Gastrocnemius medialis (tissue), 4 donors: Measurements from ENCODE around the gene CHN2.

Source experiments
- POLR2A ChIP-seq, 2 donors: fragments of 450-650 bp; IDR thresholded peaks; one replicate each; pipeline ENCODE4 v1.6.1; 2017; ENCODE audit warnings: antibody characterized with exemption in 2 of 2, mild to moderate bottlenecking in 2 of 2, moderate library complexity in 2 of 2
- TF ChIP-seq, protein P1 (sequence below), 5 experiments: fragments of 450-650 bp in 3 of 5; fragments of 200-600 bp in 2 of 5; sonication (generic) in 2 of 5; IDR thresholded peaks in 4 of 5; conservative IDR thresholded peaks in 1 of 5; 1 replicate in 4 of 5; 2 replicates in 1 of 5; pipeline ENCODE4 v1.5.1; 2016 to 2019; ENCODE audit warnings: antibody characterized with exemption in 5 of 5, mild to moderate bottlenecking in 3 of 5, moderate library complexity in 3 of 5

DNA sequence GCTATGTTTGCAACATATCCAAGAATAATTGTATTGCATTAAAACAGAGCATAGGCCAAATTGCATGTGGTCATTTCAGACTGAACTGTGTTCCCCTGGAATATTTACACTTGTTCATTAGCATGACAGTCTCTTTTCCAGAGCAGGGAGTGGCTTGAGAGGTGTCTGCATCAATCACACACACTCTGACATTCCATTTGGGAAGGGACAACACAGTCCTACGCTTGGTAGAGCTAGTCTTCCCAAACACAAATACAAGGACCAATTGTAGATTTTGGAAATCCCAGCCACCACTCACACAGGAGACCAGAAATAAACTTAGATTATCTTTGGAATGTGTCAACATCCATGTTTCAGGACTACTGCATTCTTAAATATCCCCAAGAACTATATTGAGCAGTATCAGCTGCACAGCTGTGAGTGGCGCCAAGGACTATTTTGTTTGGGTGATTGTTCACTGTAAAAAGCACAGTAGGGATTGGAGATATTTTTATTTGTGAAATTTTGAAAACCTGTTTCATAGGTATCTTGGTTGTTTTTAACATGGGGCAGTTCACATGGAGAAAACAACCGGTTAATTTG is 275.5 kb downstream of the CHN2 start:
- TF ChIP-seq POLR2A (IDR thresholded peaks at IDR 0.05): no peak
- TF ChIP-seq, protein P1, sequence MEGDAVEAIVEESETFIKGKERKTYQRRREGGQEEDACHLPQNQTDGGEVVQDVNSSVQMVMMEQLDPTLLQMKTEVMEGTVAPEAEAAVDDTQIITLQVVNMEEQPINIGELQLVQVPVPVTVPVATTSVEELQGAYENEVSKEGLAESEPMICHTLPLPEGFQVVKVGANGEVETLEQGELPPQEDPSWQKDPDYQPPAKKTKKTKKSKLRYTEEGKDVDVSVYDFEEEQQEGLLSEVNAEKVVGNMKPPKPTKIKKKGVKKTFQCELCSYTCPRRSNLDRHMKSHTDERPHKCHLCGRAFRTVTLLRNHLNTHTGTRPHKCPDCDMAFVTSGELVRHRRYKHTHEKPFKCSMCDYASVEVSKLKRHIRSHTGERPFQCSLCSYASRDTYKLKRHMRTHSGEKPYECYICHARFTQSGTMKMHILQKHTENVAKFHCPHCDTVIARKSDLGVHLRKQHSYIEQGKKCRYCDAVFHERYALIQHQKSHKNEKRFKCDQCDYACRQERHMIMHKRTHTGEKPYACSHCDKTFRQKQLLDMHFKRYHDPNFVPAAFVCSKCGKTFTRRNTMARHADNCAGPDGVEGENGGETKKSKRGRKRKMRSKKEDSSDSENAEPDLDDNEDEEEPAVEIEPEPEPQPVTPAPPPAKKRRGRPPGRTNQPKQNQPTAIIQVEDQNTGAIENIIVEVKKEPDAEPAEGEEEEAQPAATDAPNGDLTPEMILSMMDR (IDR thresholded peaks at IDR 0.05 in 4 of 5, conservative IDR thresholded peaks at IDR 0.05 in 1 of 5): no peak
